GM10266 (cell line): ENCODE measurements around the gene OTUD3.

ENCODE experiments used
- DNase-seq: peaks from one replicate; pipeline ENCODE4 v3.0.0; 2012; ENCODE audit errors: extremely low spot score
- CTCF ChIP-seq: IDR thresholded peaks from 2 replicates; pipeline ENCODE4 v1.5.1; 2012; ENCODE audit warnings: mild to moderate bottlenecking, low read depth; ENCODE audit not compliant: control insufficient read depth, insufficient read depth; ENCODE audit errors: missing control alignments

The OTUD3 gene

DNA sequence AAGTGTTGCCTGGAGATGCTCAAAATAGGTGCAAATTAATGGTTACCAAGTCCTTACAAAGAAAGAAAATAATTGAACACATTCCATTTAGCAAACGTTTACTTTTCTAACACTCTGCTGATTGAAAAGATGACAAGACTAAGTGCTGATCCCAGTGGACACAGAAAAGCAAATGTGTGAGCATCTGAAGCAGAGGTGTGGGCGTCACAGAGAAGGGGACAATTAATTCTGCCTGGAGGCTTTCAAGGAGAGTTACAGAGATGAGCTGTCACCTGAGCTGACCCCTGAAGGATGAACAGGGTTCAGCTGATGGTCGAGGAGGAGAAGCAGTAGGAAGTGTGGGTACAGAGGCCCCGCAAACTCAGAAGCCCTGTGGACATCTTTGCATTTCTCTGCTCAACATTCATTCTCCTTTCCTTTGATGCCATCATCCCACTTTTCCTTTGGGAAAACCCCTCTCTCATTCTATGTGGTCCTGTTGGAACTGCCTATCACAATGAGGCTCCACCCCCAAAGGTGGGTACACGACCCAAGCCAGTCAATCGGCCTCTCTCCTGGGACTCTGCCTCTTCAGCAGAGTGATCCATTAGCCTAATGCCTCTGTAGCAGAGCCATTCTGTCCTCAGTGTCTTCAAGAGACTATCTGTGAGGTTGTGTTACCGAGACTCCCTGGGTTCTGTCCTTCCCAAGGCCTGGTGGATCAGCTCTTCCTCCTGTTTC, 58.5 kb downstream of the OTUD3 start:
- no peak for TF ChIP-seq CTCF
- no peak for DNase-seq

GRCh38 chr1:19941206-19941568, 59.0 kb downstream of the OTUD3 start:
- no peak for DNase-seq
- no peak for TF ChIP-seq CTCF

- no peak for DNase-seq
- TF ChIP-seq CTCF: no peak
Observed at GRCh38 chr1:19942088-19942487, 59.9 kb downstream of the OTUD3 start.

- no peak for TF ChIP-seq CTCF
- DNase-seq: no peak
Observed at GRCh38 chr1:19942657-19943056, 60.5 kb downstream of the OTUD3 start.

- no peak for TF ChIP-seq CTCF
Observed at GRCh38 chr1:19945914-19946313, 63.7 kb downstream of the OTUD3 start.

DNA sequence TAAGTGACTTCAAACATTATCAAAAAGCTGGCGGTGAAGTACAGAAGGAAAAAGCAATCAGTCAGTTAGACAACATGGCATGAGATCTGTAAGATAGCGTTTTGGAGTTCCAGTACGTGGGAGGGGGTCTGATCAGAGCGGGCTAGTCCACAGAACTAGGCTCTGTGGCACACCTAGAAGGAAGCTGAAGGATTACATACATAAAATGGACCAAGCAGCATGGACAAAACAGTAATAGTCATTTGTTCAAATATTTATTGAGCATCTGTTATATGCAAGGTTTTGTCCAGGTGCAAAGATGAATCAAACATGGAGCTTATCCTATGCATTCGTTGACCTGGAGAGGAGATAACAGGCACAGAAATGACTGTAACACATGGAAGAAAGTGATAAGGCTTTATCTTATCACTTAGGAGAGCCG, 64.1 kb downstream of the OTUD3 start:
- TF ChIP-seq CTCF: no peak
- no peak for DNase-seq

More at GRCh38 chr1:19945914-19946313, 63.7 kb downstream of the OTUD3 start:
- DNase-seq: no peak

DNA sequence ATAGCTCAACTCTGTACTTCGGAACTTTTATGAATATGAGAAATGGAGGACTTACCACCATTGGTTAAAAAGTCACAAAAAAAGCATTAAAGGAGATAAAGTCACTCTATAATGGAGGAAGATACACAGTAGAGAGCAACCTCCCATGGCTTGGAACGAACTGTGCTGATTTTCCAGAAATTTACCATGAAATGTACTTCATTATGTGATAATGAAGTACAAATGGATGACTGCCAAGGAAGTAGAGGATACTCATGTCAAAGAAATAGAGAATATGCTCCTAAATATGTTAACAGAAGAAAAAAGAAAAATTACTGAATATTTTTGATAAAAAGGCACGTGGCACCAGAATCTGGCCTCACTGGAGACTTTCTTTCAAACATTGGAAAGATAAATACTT, 64.8 kb downstream of the OTUD3 start:
- DNase-seq: no peak
- no peak for TF ChIP-seq CTCF
